HG02763 (cell line): ENCODE results near the gene THAP3.
"Not testable (repeated sequence)": the region's sequence is repeated elsewhere in the genome, so short reads cannot be mapped to it uniquely, and the experiment has no call there.

Experiments used
- ATAC-seq: cut with Tn5 transposase; IDR thresholded peaks from one replicate; pipeline ENCODE4 v1.9.1; 2021; ENCODE audit warnings: mild to moderate bottlenecking, moderate library complexity; ENCODE audit not compliant: unreplicated experiment

Gene THAP3

DNA sequence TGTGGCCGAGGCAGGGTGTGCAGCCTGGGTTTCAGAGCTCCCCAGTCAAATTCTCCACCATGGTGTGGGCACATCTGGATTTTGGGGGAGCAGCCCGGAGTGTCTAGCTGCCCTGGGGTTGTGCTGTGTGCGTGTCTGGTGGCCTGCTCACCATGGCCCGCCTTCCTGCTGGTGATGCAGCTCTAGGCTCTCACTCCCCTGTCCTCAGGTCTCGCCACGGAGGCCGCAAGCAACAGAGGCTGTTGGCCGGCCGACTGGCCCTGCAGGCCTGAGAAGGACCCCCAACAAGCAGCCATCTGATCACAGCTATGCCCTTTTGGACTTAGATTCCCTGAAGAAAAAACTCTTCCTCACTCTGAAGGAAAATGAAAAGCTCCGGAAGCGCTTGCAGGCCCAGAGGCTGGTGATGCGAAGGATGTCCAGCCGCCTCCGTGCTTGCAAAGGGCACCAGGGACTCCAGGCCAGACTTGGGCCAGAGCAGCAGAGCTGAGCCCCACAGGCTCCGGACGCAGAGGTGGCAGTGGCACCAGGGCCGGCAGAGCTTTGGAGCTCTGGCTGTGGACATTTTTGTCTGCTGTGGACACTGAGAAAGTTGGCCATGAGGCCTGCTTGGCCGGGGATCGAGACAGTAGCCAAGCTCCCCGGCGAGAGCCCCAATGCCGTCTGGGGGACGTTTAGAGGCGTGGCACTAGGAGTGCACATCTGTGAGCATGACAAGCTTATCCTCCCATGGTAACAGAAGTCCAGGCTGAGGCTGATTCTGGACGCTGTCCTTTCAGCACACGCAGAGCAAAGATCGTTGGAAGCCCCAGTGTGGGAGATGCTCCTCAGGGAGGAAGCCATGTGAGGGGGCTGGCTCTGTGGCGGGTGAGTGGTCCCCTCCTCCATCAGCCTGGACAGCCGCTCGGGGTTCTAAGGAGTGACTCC, 8.2 kb downstream of the THAP3 start:
- no peak for ATAC-seq

DNA sequence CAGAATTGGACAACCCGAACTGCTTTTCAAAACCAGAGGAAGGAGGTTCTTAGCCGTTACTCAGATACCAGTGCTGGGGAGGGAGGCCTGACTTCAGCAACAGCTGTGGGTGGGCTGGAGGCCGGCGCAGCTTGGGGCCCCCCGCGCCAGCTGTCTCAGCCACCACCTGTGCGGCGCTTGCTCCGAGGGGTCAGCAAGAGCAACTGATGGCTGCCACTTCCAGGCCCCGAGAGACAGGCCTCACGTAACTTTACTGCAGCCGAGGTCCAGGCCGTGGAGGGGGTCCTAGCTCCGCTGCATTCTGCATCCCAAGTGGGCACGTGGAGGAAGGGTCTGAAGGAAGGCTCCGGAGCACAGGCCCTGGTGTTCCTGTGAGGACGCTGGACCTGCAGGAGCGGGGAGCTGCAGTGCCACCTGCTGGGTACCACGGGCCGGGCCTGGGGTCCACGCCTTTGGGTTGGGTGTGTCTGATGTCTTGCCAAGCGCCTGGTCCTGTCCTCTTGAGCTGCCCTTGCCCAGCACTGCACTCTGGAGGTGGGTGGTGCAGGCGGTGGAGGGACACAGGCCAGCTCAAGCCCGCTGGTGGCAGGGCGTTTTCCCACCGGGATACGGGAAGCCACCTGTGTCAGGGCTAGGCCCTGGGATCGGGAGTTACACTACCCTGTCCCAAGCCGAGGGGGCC, 9.8 kb downstream of the THAP3 start:
- no peak for ATAC-seq

DNA sequence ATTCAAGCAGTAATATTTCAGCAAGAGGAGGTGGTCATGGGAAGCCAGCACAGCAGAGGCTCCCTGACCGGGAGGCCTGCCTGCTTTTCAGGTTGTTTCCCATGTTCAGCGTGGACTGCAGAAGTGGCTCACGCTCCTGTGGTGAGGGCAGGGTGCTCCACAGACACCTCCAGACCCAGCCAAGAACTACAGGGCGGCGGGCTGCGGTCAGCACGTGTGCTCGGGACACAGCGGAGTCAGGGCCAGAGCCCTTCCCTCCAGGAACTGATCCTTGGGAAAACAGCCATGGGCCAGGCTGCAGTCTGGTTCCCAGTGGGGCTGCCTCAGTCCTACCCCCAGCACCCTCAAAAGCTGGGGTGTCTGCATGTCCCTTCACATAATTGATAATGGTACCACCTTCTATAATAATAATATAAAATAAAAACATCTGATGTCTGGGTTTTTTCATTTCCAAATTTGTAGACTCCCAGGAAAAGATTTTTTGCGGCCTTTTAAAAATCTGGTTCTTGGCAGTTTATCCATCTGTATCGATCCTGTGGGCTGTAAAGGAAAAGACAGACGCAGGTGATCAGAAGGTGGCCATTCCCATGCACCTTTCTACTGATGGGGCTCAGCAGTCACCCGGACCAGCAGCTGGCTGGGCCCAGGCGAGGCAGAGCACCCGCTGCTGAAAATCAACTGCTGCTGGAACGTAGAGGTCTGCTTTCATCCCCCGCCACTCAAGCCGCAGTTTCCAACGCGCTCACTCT, 10.7 kb downstream of the THAP3 start:
- ATAC-seq, result no peak

DNA sequence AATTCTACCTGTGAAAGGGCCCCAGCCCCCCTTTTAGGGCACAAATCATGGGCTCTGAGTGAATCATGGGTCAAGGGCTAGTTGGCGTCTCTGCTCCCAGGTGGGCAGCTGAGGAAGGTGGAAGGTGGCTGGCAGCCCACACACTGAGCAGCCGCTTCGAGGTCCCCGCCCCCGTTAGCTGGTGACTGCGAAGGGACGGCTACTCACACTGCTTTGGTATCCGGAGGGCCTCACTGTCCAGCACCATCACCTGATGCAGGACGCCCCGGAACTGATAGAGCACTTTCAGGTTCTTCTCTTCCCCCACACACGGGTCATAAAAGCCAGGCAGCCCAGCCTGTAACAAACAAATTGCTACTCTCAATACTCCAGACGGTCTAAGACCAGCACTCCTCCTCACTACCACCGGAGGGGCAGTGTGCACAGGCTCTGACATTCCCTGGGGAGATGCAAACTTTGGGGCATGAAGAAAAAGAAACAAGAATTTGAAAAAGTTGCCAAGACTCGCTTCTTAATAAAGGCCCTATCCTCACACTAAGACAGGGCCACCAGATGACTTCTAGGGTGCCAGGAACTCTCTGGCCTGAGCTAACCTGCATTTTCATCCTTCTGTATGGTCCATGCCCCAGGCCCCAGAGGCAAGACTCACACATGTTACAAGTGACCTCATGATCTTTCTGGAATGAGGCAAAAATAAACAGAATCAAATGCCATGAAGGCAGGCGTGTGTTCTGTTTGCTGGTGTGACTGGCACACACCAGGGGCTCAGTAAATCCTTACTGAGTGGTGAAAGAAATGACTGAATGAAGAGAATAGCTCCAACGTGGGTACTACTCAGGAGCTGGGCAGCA, 11.5 kb downstream of the THAP3 start:
- ATAC-seq, result no peak

DNA sequence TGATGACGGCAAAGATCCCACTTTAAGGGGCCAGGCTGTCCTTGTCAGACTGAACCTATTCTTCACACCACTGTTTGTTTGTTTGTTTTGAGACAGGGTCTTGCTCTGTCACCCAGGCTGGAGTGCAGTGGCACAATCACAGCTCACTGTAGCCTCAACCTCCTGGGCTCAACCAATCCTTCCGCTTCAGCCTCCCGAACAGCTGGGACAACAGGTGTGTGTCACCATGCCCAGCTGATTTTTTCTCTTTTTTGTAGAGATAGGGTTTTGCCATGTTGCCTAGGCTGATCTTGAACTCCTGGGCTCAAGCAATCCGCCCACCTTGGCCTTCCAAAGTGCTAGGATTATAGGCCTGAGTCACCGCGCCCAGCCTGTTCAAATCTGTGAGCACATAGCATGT, 12.1 kb downstream of the THAP3 start:
- not testable (repeated sequence) for ATAC-seq

DNA sequence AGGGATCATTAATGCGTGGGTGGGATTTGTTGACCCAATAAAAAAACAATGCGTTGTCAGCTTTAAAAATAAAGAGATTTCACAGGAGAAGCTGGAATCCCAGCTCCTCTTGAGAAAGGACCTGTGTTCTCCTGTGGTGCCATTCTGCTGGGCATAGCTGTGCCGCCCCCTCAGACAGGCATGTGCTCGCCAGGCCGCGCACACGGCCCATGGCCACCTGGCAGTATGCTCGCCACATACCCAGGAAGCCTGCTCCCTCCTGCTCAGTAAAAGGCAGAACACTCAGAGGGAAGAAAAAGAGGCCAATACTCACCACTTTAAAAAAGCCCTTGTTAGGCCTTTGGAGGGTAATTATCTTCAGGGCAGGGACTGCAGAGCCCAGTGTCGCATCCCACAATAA, 13.1 kb downstream of the THAP3 start:
- ATAC-seq, result no peak

DNA sequence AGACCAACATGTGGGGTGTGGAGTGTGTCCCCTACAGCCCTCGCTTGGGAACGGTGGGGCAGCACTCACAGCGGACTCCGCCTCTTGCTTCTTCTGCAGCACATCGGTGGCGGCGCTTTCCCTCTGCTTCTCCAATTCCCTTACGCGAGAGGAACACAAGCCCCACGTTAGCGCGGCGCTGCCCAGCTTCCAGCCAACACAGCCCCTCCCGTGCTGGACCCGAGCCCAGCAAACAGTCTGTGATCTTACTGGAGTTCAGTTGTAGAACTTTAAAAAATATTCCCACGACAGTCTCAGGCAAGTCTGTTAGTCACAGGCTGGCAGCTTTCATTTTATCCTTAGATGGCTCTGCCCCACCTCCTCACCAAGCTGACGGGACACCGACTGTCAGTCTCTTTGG, 13.6 kb downstream of the THAP3 start:
- no peak for ATAC-seq

DNA sequence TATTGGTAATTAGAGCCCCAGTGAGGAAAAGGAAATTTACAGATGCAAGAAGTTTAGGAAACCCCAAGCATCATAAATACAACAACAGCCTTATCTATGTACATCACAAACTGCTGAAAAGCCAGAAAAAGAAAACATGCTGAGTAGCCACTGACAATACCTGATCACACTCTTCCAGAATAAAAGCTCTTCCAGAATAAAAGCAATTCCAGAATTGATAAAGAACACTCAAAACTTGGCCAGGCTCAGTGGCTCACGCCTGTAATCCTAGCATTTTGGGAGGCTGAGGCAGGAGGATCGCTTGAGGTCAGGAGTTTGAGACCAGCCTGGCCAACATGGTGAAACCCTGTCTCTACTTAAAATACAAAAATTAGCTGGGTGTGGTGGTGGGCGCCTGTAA, 16.2 kb downstream of the THAP3 start:
- ATAC-seq, result not testable (repeated sequence)

DNA sequence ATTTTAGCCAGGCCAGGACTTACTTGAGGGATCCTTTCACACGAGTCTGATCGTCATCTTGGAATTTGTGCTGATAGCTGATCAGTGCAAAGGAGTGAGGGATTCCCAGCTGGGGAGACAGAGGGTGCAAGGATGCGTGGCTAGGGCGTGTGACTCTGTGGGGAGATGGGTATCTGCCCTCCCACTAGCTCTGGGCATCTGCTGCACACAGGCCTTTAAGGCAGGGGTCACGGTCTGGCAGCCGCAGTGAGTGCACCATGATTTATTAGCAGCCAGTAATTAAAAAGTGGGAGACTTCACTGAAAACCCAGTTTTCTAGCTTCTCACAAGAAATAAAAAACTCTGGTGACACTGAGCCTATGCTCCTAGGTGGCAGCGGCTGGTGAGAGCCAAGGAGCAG, 20.4 kb downstream of the THAP3 start:
- no peak for ATAC-seq

DNA sequence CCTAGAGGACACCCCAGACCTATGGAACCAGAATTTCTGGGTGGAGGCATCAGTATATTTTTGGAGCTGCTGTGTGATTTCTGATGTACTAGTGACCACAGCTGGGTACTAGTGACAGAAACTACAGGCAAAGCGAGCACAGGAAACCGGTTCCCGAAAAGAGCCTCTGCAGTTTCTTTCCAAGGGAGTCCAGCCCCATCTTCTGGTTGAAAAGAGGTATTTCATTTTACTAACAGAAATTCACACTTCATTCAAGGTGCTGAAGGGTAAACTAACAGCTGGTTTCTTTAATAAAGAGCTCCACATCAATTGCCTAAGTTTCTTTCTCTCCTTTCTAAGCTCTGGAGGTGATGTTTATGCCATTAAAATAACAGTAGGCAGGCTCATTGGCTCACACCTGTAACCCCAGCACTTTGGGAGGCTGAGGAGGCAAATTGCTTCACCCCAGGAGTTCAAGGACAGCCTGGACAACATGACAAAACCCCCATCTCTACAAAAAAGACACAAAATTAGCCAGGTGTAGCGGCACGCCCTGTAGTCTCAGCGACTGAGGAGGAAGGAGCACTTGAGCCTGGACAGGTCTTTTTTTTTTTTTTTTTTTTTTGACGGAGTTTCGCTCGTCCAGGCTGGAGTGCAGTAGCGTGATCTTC, 22.0 kb downstream of the THAP3 start:
- ATAC-seq, result no peak

DNA sequence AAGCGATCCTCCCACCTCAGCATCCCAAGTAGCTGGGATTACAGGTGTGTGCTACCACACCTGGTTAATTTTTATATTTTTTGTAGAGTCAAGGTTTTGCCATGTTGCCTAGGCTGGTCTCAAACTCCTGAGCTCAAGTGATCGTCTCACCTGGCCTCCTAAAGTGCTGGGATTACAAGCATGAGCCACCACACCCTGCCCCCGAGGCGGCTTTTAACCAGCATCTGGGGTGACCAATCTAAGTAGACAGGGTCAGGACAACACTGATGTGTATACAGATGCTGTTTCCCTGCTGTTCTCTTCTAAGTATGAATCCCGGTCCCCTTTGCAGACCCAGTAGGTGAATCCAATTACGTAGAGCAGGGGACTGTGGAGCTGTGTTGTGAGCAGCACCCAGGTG, 23.9 kb downstream of the THAP3 start:
- ATAC-seq, result no peak

DNA sequence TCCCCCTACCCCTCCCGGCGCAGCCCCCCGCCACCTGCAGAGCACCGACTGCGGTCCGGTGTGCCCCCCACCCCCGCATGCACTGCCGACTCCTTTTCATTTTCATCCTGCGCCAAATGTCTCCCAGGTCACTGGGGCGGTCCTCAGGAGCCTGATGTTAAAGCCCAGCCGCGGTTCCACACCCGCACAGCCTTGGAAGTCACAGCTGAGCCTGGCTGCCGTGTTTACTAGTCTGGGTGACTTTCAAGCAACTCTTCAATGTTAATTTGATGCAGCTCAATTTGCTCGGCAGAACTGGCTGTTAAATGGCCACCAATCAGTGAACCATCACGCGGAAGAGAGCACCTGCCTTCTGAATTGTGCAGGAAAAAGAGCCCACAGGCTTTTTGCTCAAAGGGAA, 27.2 kb downstream of the THAP3 start:
- ATAC-seq, result no peak

DNA sequence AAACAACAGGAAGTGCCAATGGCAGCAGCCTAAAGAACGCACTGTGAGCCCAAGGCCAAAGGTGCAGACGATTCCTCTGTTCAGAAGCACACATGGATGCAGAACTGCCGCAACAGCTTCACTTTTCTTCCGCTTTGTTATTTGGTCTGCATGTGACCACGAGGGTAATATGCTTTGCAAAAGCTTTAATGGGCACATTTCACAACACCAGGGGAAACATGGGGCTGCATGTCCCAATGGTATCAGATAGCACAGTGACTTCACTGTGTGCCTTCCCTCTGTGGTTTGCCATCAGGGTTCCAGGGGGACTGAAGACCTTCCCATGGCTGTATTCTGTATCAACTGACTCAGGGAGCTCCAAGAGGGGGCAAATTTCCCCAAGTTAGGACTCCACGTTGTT, 28.3 kb downstream of the THAP3 start:
- ATAC-seq, result no peak

DNA sequence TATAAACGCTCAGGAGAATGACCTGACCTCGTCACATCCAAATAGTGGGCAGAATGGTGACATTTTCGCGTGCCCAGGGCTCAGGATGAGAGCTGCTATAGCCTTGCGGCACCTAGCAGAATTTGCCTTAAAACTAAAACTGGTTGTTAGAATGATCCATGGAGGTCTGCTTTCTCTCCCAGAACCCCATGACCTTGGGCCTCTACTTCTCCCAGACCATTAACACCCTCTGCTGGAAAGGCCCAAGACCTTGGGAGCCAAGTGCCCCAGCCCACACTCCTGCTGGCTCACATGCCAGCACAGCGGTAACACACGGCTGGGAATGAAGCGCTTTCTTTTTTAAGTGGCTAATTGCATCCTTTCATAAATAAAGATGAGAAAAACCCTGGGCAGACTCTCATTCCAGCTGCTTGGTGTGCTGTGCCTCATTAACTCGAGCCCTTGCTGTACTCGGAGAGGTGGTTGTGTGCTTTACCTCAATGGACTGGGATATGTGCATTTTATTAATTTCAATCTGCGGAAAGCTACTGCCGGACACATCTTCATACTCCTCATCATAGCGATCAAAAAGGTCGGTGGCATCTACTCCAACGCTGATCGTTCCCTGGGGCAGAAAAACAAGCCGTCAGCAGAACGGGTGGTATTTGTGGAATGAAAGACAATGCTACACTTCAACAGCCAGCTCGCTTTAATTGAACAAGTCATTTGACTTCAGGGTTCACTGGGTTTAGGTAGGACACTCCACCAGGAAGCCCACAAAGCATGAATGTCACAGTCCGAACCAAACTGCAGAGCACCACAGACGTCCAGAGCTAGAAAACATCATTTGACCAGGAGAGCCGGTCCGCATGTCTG, 29.0 kb downstream of the THAP3 start:
- ATAC-seq, result no peak

DNA sequence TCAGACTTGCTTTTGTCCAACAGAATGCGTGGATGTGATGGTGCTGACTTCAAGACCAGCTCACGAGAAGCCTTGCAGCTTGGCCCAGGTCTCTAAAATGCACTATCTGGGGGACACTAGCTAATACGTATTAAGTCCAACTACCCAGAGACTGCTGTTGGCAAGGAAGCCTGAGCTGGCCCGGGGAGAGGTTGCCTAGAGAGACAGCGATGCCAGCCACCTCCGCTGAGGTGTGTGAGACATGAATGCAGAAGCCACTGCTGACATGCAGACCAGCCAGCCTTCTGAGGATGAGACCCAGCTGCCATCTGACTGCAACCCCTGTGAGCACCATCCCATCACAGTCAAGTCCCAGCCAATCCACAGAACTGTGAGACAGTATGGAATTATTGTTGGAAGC, 32.5 kb downstream of the THAP3 start:
- no peak for ATAC-seq

DNA sequence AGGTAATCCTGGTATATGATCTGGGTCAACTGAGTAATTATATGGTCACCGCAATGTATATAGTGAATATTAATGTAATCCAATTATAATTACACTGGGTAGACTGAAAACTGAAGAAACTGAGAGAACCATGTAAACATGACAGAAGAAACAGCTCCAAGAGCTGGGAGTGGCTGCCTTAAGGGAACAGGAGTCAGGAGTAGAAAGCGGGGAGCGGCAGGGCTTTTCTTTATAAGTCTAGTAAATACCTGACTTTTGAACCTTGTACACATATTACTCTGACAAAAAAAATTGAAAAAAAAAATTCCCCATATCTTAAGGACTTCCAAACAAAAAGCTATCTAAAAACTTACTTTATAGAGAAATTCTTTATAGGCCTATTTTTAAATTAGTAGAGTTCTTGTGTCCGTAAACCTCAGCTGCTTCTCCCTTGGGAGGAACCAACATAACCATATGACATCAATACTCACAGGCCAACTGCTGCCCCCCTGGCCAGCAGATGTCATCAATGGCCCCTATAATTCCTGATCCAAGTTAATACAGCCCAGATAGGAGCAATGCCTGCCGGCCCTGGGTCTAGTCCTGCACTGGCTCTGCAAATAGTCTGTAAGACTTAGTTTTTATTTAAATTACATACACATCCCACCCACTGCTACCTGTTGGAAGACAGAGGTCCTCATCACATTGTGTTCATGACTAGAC, 33.8 kb downstream of the THAP3 start:
- no peak for ATAC-seq

DNA sequence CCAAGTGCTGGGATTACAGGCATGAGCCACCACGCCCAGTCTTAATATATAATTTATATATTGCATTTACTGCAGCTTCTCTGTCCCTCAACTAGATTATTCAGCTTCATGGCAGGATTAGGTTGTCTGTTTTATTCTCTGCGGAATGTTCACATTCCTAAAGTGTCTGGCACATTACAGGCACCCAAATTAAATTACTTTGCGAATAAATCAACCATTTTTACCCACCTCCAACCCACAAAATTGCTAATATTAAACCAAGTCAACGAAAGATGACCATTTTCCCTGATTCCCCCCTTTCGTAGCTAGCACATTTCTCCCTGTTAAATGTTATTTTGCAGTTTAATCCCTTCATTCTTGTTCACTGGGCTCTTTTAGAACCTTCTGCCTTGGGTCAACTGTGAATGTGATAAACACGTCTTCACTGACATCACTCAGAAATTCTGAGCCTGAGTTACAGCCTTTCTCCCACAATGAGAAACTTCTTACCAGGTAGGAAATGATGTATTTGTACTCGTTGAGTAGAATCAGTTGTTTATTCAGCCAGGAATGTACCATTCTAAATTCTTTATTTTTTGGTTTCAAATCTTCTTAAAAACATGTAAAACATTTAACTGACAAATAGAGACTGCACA, 35.9 kb downstream of the THAP3 start:
- ATAC-seq, result no peak

DNA sequence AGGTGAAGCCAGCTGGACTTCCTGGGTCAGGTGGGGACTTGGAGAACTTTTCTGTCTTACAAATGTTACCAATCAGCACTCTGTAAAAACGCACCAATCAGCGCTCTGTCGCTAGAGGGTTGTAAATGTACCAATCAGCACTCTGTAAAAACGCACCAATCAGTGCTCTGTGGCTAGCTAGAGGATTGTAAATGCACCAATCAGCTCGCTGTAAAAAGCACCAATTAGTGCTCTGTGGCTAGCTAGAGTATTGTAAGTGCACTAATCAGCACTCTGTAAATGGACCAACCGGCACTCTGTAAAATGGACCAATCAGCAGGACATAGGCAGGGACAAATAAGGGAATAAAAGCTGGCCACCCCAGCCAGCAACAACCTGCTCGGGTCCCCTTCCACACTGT, 37.8 kb downstream of the THAP3 start:
- not testable (repeated sequence) for ATAC-seq
